Right cardiac atrium (tissue), 5 donors: Measurements from ENCODE around the gene TPM4. TPM values are rescaled to one million over a fixed set of nuclear protein-coding genes. Genes with fewer than 3 reads are reported as not detected.
A peak's percentile ranks its signal among the peaks of the same experiment; 100 is the strongest.
"Not testable (repeated sequence)": the region's sequence is repeated elsewhere in the genome, so short reads cannot be mapped to it uniquely, and the experiment has no call there.

ENCODE experiments used
- ATAC-seq, 2 donors: fragments of 200-7000 bp; cut with Tn5 transposase; one replicate each; pipeline versions ENCODE4 v1.8.0 to v1.9.1; 2020; ENCODE audit warnings: moderate library complexity in 2 of 2, mild to moderate bottlenecking in 1 of 2
- DNase-seq, 3 donors: peaks; one replicate each; pipeline ENCODE4 v3.0.0-alpha.2; 2020
- H3K27ac ChIP-seq: one replicate; pipeline ENCODE4 v1.5.1; 2013; ENCODE audit warnings: mild to moderate bottlenecking, low read length, control low read depth, moderate library complexity
- H3K27me3 ChIP-seq: one replicate; pipeline ENCODE4 v1.6.1; 2013; ENCODE audit not compliant: control insufficient read depth, insufficient read depth
- H3K4me1 ChIP-seq: one replicate; pipeline ENCODE4 v1.6.1; 2013; ENCODE audit warnings: low read length; ENCODE audit not compliant: control insufficient read depth, insufficient read depth
- H3K4me3 ChIP-seq: one replicate; pipeline ENCODE4 v1.5.1; 2013; ENCODE audit warnings: low read length, control low read depth
- H3K9me3 ChIP-seq: one replicate; pipeline ENCODE4 v1.6.1; 2013; ENCODE audit warnings: low read length; ENCODE audit not compliant: control insufficient read depth
- WGBS: extraction: QIAGEN DNeasy Blood & Tissue Kit; methylation state at CpG from one replicate; pipeline ENCODE4 v1.1.7; 2013; 5-methylcytosine and 5-hydroxymethylcytosine counted together
- intact Hi-C, 4 donors: fragments of 100-400 bp; cut with DNase I; formaldehyde crosslinking; loops; one replicate each; pipeline versions ENCODE4 v1.11.0 to v1.14.0; 2022 to 2023
- polyA plus RNA-seq: library from polyadenylated mRNA; stranded (reverse); fragments of 200-250 nt; gene quantifications from one replicate; pipeline ENCODE4 v1.2.3, GENCODE V29; 2013
- total RNA-seq, 4 donors: library from RNA; stranded (reverse); fragmentation: NEBNext Ultra II Directional; extraction: Animal tissue kit (Norgen Biotek cat#: 25700); gene quantifications; one replicate each; pipeline ENCODE4 v1.2.1, GENCODE V29; 2021
- donor health status: healthy with polysubstance abuse.
- donor health status: DM: no; HTN: yes; CAD: no.
- donor health status: DM: no; HTN: no; CAD: no.
- donor health status: DM: no; HTN: yes; CAD: no; lungs with severe emphysema.
- donor health status: DM: yes; HTN: yes; CAD: no.

The TPM4 gene
- total and polyA plus RNA-seq, 5 donors, result 87.7 to 226 (median 135) TPM

DNA sequence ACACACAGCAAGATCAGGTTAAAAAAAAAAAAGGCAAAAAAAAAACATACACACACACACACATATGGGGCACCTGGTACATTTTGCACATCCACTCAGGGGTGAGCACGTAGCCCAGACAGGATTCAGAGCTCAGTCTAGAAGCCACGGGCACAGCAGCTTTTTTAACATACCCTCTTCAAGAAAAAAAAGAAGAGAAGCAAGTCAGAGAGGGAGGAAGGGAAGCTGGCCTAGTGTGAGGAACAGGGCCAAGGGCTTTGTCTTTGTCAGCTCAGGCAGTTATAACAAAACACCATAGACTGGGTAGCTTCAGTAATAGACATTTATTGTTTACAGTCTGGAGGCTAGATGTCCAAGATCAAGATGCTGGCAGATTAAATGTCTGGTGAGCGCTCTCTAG is 2.3 kb upstream of the TPM4 start:
- Histone ChIP-seq H3K27me3 (no peaks in the 10 kb centered on the region), H3K4me1 (peaks cover 2% of the 10 kb centered on the region), H3K9me3 (no peaks in the 10 kb centered on the region), H3K4me3 (no peak overlapping the region), H3K27ac (no peak overlapping the region)
- intact Hi-C loops, result no loop called here
- no peak for DNase-seq
- whole genome bisulfite sequencing, result 56% methylated on average over 3 of the region's 3 CpGs
- ATAC-seq, result no peak

DNA sequence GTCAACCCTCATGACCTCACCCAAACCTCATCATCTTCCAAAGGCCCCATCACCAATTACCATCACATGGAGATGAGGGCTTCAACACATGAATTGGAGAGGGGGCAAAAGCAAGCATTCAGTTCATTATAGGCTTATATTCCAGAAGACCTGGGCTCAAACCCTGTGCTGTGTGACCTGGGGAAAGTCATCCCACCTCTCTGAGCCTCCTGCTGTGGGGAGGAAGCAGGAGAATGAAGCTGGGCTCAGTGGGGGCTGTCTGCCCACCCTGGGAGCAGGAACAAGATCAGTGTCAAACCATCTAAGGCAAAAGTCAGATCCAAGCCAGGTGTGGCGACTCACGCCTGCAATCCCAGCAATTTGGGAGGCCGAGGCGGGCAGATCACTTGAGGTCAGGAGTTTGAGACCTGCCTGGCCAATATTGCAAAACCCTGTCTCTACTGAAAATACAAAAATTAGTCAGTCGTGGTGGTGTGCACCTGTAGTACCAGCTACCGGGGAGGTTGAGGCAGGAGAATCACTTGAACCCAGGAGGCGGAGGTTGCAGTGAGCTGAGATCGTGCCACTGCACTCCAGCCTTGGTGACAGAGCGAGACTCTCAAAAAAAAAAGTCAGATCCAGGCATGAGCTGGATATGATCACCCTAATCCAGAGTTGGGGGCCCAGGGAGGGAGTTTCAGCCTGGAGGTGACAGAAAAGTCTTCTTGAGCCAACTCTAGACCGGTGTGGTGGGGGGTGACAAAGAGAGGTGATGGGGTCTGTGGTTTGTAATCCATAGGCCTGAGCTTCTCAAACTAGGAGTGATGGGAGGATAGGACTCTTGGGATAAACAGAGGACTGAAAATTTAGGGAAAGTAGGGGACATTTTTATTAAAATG is 1.6 kb upstream of the TPM4 start:
- ATAC-seq (no peak), DNase-seq (no peak)
- intact Hi-C loops, result no loop called here
- no peak overlapping the region for H3K27ac ChIP-seq
- H3K4me3 ChIP-seq, result no peak overlapping the region
- WGBS, result 96% methylated on average over 10 of the region's 10 CpGs
- no peaks in the 10 kb centered on the region for H3K27me3 ChIP-seq
- H3K4me1 ChIP-seq, result peaks cover 4% of the 10 kb centered on the region
- H3K9me3 ChIP-seq, result no peaks in the 10 kb centered on the region

DNA sequence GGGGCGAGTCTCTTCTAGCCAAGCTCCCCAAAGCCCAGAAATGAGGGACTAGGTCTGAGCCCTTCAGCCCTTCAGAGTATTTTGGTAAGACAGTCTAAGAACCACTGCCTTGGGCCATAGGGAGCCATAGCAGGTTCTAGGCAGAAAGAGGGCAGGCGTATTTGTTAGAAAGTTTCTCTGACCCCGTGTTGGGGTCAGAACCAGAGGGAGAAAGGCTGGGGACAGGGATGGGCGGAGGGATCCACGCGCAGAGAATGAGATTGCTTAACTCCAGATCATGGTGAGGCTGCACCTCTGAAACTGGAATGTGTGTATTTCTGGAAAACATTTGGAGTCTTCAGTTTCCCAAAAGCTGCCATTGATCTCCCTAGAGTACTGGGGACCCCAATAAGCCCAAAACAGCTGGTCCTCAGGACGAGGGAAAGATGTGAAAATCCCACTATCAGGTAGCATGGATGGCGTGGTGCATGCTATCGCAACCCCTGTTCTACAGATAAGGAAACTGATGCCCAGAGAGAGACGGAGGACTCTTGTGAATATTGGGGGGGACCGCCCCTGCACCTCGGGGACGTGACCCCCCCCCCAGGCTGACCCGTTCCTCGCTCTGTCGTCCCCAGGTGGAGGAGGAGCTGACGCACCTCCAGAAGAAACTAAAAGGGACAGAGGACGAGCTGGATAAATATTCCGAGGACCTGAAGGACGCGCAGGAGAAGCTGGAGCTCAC is 703 bp upstream of the TPM4 start:
- Histone ChIP-seq H3K4me3 (peak overlapping the region; percentile 94), H3K9me3 (no peaks in the 10 kb centered on the region), H3K4me1 (peaks cover 4% of the 10 kb centered on the region), H3K27ac (peak overlapping the region; percentile 94), H3K27me3 (no peaks in the 10 kb centered on the region)
- intact Hi-C loops, result no loop called here
- ATAC-seq, result no peak
- DNase-seq, result no peak
- WGBS, result 30% methylated on average over 21 of the region's 21 CpGs

DNA sequence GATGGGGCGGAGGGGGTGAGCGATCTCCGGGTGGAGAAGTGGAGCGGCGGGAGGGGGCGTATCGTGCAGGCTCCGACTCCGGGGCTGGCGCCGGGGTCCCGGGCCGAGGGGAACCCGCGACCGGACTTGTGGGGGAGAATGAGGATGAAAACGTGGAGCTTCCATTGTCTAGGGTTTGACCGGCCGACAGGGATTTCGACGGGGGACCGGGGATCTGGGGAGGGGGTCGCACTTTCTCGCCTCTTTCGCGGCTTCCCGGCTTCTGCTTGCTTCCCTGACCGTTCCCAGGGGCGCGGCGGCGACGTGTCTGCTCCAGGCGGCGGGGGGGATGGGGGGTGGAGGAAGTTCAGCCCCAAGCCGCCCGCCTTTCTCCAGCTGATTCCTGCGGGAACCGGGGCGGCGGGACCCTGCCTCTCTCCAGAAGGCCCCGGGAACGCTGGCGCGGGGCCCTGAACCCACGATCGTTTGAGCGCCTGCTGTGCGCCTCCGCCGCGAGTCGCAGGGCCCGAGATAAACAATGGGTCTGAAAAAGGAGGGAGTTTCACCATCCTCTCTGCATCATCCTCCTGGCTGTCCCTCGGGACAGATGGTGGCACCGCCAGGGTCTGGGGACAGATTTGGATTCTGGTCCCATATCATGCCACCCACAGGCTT is 790 bp downstream of the TPM4 start:
- Histone ChIP-seq H3K27me3 (no peaks in the 10 kb centered on the region), H3K4me3 (peak overlapping the region; percentile 94), H3K4me1 (peaks cover 4% of the 10 kb centered on the region), H3K27ac (peak overlapping the region; percentile 94), H3K9me3 (no peaks in the 10 kb centered on the region)
- WGBS, result under 1% methylated on average over 56 of the region's 56 CpGs
- DNase-seq (peak; percentile 62 to 90 (median 90)), ATAC-seq (peak; percentile 5 to 16)
- intact Hi-C loops, result no loop called here

DNA sequence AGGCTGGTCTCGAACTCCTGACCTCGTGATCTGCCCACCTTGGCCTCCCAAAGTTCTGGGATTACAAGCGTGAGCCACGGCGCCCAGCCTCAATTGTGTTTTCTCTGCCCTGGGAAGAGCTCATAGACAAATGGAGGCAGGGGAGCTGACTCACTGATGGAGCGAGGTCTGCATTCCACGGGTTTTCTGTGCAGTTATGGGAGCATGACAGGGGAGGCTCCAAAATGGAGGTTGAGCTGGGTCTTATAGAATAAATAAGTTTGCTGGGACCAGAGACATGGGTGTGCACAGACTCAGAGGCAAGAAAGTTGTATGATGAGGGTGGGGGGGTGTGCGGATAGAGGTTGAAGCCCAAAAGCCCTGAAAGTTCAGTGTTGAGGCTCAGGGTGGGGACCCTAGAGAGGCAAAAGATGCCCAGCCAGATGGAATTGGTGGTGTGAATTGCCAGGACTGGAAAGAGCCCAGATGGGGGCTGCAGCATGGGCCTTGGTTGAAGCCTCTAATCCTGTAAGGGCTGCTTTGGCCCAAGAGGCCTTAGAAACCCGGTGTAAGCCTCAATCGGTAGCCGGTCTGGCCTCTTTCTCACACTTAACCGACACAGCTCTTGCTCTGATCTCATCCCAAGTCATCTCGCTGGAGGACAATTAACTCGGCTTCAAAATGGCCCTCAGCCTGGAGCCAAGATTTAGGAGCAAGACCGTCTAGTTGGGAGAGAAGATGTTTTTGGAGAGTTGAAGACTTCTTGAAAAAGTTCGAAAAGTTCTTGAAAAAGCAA is 1.9 kb downstream of the TPM4 start:
- ATAC-seq (no peak), DNase-seq (no peak)
- peak overlapping the region; percentile 53 for H3K4me3 ChIP-seq
- peaks cover 4% of the 10 kb centered on the region for H3K4me1 ChIP-seq
- WGBS, result 28% methylated on average over 16 of the region's 16 CpGs
- no peaks in the 10 kb centered on the region for H3K9me3 ChIP-seq
- no peaks in the 10 kb centered on the region for H3K27me3 ChIP-seq
- intact Hi-C loops, result no loop called here
- peak overlapping the region; percentile 99 for H3K27ac ChIP-seq

DNA sequence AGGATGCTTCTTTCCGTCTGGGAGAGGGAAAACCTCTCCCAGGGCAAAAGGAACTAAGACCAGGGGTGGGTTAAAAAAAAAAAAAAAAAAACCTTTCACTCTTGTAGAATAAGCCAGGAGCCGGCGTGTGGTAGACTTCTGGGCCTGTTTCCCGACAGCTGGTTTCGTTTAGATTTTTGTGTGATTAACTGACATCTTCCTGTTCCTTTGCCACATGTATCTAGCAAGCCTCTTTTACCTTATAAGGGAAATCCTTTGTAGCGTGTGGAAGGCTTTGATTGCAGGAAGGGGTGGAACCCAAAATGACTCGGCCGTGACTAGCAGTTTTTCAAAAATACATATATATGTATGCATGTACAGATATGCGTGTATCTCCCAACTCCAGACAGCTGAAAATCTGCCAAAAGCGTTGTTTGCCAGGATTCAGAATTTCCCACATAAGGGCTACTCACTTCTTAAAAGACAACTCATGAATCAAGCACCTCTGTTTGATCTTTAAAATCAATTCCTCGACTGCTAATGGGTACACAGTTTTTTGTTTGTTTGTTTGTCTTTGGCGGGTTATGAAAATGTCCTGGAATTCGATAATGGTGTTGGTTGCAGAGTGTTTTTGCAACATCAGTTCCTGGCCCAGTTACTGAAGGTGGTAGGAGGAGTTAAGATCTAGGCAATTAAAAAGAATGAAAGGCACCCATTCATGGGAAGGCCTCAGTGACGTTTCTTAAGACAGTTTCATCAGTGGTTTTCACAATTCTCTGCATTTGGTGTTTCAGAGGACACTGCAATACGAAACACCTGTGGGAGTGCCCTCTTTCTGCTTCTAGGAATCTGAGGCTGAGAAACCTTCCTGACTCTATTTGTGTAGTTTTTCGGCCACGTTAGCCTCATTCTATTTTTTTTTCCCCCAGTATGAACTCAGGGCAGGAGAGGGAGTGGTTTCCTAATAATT is 2.7 kb downstream of the TPM4 start:
- DNase-seq (peak; percentile 77 to 88 (median 81)), ATAC-seq (peak; percentile 43 to 54)
- Histone ChIP-seq H3K27ac (peak overlapping the region; percentile 99), H3K4me1 (peaks cover 4% of the 10 kb centered on the region), H3K9me3 (no peaks in the 10 kb centered on the region), H3K4me3 (peak overlapping the region; percentile 53), H3K27me3 (no peaks in the 10 kb centered on the region)
- intact Hi-C loops, result no loop called here
- WGBS, result 11% methylated on average over 17 of the region's 17 CpGs

DNA sequence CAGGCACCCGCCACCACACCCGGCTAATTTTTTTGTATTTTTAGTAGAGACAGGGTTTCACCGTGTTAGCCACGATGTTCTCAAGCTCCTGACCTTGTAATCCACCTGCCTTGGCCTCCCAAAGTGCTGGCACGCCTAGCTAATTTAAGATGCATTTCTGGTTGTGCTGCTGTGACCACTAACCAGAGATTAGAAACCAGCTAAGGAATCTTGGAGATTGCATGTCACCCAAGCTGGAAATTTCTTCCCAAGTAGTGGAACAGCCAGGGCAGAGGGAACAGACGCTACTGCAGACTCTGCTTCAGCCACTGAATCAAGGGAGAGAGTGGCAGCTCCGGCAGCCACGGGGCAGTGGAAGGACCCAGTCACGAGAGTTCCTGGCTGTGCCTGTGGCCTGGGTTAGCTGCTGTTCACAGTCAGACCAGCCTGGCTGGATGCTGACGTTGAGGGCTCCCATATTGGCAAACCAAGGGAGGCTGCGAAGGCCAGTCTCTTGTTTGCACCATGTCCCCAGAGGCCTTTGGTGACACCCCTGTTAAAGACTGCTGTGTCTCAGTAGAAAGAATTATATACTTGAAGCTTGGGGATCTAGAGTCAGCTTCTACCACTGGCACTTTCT is 7.9 kb downstream of the TPM4 start:
- Histone ChIP-seq H3K4me3 (no peak overlapping the region), H3K27me3 (no peaks in the 10 kb centered on the region), H3K4me1 (peaks cover 2% of the 10 kb centered on the region), H3K27ac (no peak overlapping the region), H3K9me3 (no peaks in the 10 kb centered on the region)
- WGBS, result 86% methylated on average over 11 of the region's 11 CpGs
- ATAC-seq (no peak), DNase-seq (no peak)
- intact Hi-C loops, result no loop called here

DNA sequence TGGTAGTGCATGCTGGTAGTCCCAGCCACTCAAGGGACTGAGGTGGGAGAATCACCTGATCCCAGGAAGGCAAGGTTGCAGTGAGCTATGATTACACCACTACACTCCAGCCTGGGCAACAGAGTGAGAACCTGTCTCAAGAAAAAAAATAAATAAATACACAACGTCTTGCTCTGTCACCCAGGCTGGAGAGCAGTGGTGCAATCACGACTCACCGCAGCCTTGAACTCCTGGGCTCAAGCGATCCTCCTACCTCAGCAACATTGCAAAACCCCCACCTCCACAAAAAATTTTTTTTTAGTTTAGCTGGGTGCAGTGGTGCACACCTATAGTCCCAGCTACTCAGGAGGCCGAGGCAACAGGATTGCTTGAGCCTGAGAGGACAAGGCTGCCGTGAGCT is 8.8 kb downstream of the TPM4 start:
- Histone ChIP-seq H3K4me1 (no peaks in the 10 kb centered on the region), H3K9me3 (no peaks in the 10 kb centered on the region), H3K27me3 (no peaks in the 10 kb centered on the region), H3K4me3 (no peak overlapping the region), H3K27ac (no peak overlapping the region)
- ATAC-seq (no peak), DNase-seq (no peak)
- WGBS, result 74% methylated on average over 6 of the region's 6 CpGs
- intact Hi-C loops, result no loop called here

DNA sequence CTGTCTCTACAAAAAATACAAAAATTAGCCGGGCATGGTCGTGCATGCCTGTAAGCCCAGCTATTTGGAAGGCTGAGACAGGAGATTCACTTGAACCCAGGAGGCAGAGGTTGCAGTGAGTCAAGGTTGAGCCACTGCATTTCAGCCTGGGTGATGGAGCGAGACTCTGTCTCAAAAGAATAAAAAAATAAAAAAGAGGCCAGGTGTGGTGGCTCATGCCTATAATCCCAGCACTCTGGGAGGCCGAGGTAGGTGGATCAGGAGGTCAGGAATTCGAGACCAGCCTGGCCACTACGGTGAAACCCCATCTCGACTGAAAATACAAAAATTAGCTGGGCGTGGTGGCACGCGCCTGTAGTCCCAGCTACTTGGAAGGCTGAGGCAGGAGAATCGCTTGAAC is 11.1 kb downstream of the TPM4 start:
- H3K9me3 ChIP-seq, ATAC-seq, H3K27me3 ChIP-seq, H3K27ac ChIP-seq, H3K4me1 ChIP-seq, DNase-seq, H3K4me3 ChIP-seq, intact Hi-C loops: not testable (repeated sequence)
- 84% methylated on average over 11 of the region's 11 CpGs for WGBS
